MCF 10A (cell line): ENCODE measurements around the gene ST7. TPM values are rescaled to one million over a fixed set of nuclear protein-coding genes. Genes with fewer than 3 reads are reported as not detected.

Experiments used
- BruUV-seq: library from RNA; stranded (reverse); fragments of 400-500 nt; replicated peaks from 2 replicates; lab custom pipeline; 2021; lab: Mats Ljungman, UMichigan
- CTCF ChIA-PET: fragments of 300-600 bp; sonication (Branson Sonifier 250); formaldehyde crosslinking; extraction: SDS; loops from one replicate; lab custom pipeline; 2021; ENCODE audit warnings: antibody characterized with exemption, inconsistent platforms; lab: Yijun Ruan, JAX
- POLR2A ChIA-PET: fragments of 300-600, 350-650 bp; sonication (Branson Sonifier 250); formaldehyde crosslinking; extraction: SDS; loops from one replicate; lab custom pipeline; 2020; ENCODE audit warnings: antibody characterized with exemption, inconsistent platforms; lab: Yijun Ruan, JAX
- DNase-seq: peaks from one replicate; pipeline ENCODE4 v3.0.0-alpha.2; 2018; ENCODE audit not compliant: unreplicated experiment
- H3K27ac Mint-ChIP-seq: one replicate; pipeline ENCODE4 v1.8.0; 2022; ENCODE audit warnings: mild to moderate bottlenecking, low read depth, mixed read lengths; ENCODE audit not compliant: unreplicated experiment
- H3K27me3 Mint-ChIP-seq: one replicate; pipeline ENCODE4 v1.8.0; 2022; ENCODE audit warnings: mixed read lengths; ENCODE audit not compliant: insufficient read depth, unreplicated experiment
- H3K36me3 Mint-ChIP-seq: one replicate; pipeline ENCODE4 v1.8.0; 2022; ENCODE audit warnings: mild to moderate bottlenecking, moderate library complexity, mixed read lengths; ENCODE audit not compliant: insufficient read depth, unreplicated experiment
- H3K4me1 Mint-ChIP-seq: one replicate; pipeline ENCODE4 v1.8.0; 2022; ENCODE audit warnings: mixed read lengths; ENCODE audit not compliant: insufficient read depth, unreplicated experiment
- H3K4me3 Mint-ChIP-seq: one replicate; pipeline ENCODE4 v1.8.0; 2022; ENCODE audit warnings: mild to moderate bottlenecking, moderate library complexity, mixed read lengths; ENCODE audit not compliant: unreplicated experiment
- H3K9me3 Mint-ChIP-seq: one replicate; pipeline ENCODE4 v1.8.0; 2022; ENCODE audit warnings: mixed read lengths; ENCODE audit not compliant: unreplicated experiment
- CTCF ChIP-seq: fragments of 200-600 bp; IDR thresholded peaks from one replicate; pipeline ENCODE4 v1.8.0; 2022; ENCODE audit warnings: antibody characterized with exemption, mild to moderate bottlenecking; ENCODE audit not compliant: unreplicated experiment
- intact Hi-C: fragments of 100-400 bp; cut with micrococcal nuclease; formaldehyde crosslinking; loops from 2 replicates; pipeline ENCODE4 v1.14.1; 2022
- total RNA-seq: library from RNA; stranded (reverse); gene quantifications from 2 replicates; pipeline ENCODE4 v1.2.3, GENCODE V29; 2022

The ST7 gene
- total RNA-seq, 1 experiment from 2014 or later, result 18.5 TPM

GRCh38 chr7:117015258-117016184 lies 62.2 kb downstream of the ST7 start:
- ChIA-PET POLR2A (no interaction called here), CTCF (no interaction called here)
- H3K4me1 Mint-ChIP-seq, result peaks cover 6% of the 10 kb centered on the region
- DNase-seq, result no peak
- H3K36me3 Mint-ChIP-seq, result no peaks in the 10 kb centered on the region
- H3K4me3 Mint-ChIP-seq, result no peak overlapping the region
- intact Hi-C loops, result no loop called here
- H3K9me3 Mint-ChIP-seq, result no peaks in the 10 kb centered on the region
- no peaks in the 10 kb centered on the region for H3K27me3 Mint-ChIP-seq
- BruUV-seq, result no TSS peak
- TF ChIP-seq CTCF, result no peak
- no peak overlapping the region for H3K27ac Mint-ChIP-seq

DNA sequence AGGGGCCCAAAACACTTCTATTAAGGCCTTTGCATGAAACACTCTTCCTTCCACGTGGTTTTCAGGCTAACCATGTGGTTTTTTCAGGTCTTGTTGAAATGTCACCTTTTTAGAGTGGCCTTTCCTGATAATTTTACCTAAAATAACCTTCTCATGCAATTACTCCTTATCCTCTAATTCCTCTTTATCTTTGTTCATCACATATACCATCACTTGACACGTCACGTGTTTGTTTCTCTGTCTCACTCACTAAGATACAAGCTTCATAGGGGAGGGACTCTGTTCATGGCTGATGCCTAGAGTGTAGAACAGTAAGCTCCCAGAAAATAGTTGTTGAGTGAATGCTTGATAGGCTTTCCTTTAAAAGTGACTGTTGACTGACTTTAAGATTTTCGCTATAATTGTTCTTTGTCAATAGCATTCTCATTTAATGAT lies 63.7 kb downstream of the ST7 start:
- Mint-ChIP-seq H3K4me1 (peaks cover 6% of the 10 kb centered on the region), H3K4me3 (no peak overlapping the region), H3K27ac (no peak overlapping the region), H3K27me3 (no peaks in the 10 kb centered on the region), H3K36me3 (no peaks in the 10 kb centered on the region), H3K9me3 (no peaks in the 10 kb centered on the region)
- ChIA-PET POLR2A (no interaction called here), CTCF (interaction anchor here (0.5 to 1.6 kb wide), 4 partner anchors 10 to 40 kb away, joined by 3 to 4 read pairs (median 4); no protein-coding TSS in a partner anchor)
- DNase-seq, result no peak
- intact Hi-C loops, result no loop called here
- TF ChIP-seq CTCF, result no peak
- BruUV-seq, result no TSS peak

GRCh38 chr7:117017702-117018266 lies 64.5 kb downstream of the ST7 start:
- no peak for TF ChIP-seq CTCF

DNA sequence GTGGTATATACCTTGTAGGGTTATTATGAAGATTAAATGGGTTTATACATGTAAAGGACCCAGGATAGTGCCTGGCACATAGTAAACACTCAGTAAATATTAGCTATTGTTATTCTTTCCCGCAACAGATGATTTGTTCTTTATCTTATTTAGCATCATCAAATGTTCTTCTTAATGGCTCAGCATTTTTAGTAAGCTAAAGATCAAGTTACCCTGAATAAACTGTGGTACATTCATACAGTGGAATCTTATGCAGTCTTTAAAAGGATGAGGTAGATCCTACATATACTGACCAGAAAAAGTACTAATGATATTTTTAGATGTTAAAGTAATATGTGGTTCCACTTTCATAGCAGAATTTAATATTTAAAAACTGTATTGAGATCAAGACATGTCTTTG lies 65.4 kb downstream of the ST7 start:
- POLR2A ChIA-PET, result no interaction called here
- H3K4me3 Mint-ChIP-seq, result no peak overlapping the region
- TF ChIP-seq CTCF, result no peak
- BruUV-seq, result no TSS peak
- CTCF ChIA-PET, result no interaction called here
- H3K9me3 Mint-ChIP-seq, result no peaks in the 10 kb centered on the region
- no peaks in the 10 kb centered on the region for H3K27me3 Mint-ChIP-seq
- intact Hi-C loops, result no loop called here
- no peak for DNase-seq
- no peak overlapping the region for H3K27ac Mint-ChIP-seq
- peaks cover 6% of the 10 kb centered on the region for H3K4me1 Mint-ChIP-seq
- no peaks in the 10 kb centered on the region for H3K36me3 Mint-ChIP-seq

More at GRCh38 chr7:117017702-117018266, 64.5 kb downstream of the ST7 start:
- intact Hi-C loops, result no loop called here
- H3K9me3 Mint-ChIP-seq, result no peaks in the 10 kb centered on the region
- no peak overlapping the region for H3K4me3 Mint-ChIP-seq
- POLR2A ChIA-PET, result no interaction called here
- DNase-seq, result no peak
- no TSS peak for BruUV-seq
- CTCF ChIA-PET, result interaction anchor here (1.5 to 1.6 kb wide), 2 partner anchors 11 kb away, joined by 3 to 4 read pairs; no protein-coding TSS in a partner anchor
- no peak overlapping the region for H3K27ac Mint-ChIP-seq
- no peaks in the 10 kb centered on the region for H3K36me3 Mint-ChIP-seq
- peaks cover 6% of the 10 kb centered on the region for H3K4me1 Mint-ChIP-seq
- H3K27me3 Mint-ChIP-seq, result no peaks in the 10 kb centered on the region
